HG03095 (cell line): ENCODE results near the gene BHLHA15.

Experiments used
- ATAC-seq: cut with Tn5 transposase; IDR thresholded peaks from one replicate; pipeline ENCODE4 v1.9.1; 2021; ENCODE audit warnings: moderate library complexity; ENCODE audit not compliant: unreplicated experiment

BHLHA15 gene

GRCh38 chr7:98223351-98223897, 12.2 kb downstream of the BHLHA15 start:
- ATAC-seq = no peak

DNA sequence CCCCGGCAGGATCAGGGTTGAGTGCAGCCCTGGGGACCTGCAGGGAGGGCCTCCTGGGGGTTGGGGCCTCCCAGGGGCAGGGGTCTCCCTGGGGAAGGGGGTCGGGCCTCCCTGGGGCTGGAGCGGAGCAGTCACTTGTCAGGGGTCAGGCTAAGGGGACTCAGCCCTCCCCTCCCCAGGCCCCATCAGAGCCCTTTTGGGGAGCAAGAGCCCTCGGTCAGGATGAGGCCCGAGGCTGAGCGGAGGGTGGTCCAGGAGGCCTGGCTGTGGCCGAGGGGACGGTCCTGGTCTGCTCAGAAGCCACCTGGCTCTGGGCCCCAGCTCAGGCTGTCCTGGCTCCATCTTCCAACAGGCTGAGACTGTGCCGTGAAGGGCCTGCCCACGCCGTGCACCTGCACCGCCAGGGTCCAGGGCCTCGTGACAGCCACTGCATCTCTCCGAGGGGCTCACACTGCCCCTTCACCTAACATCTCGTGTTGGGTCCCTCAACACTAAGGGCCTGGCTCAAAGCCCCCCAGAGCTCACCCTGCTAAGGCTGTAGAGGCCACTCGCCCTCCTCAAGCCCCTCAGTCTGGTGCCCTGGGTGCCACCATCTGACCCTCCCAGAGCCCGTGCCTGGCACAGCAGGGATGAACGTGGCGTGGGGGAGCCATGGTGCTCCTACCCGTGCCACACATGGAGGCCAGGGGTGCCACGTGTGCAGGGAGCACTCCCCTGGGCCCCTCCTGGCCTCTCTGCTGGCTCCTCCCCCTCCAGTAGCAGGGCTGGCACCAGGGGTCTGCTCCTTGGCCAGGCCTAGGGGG, 12.9 kb downstream of the BHLHA15 start:
- no peak for ATAC-seq

DNA sequence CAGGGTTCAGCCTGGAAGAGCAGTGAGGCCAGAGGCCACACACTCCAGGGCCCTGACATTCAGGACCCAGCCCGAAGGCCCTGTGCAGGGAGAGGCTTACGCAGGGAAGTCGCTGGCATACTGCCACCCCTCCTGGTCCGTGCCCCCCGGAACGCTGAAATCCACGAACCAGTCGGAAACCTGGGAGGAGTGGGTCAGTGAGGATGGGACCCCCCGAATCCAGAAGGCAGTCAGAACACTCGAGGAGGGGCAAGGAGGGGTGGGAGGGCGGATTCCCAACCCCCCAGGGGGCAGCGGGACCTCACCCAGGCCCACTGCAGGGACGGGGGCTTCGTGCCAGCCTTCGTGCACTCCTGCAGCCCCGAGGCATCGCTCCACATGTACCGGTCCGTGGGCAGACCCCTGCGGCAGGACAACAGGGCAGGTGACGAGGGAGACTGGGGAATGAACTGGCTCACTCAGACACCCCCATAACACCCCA, 13.5 kb downstream of the BHLHA15 start:
- no peak for ATAC-seq

DNA sequence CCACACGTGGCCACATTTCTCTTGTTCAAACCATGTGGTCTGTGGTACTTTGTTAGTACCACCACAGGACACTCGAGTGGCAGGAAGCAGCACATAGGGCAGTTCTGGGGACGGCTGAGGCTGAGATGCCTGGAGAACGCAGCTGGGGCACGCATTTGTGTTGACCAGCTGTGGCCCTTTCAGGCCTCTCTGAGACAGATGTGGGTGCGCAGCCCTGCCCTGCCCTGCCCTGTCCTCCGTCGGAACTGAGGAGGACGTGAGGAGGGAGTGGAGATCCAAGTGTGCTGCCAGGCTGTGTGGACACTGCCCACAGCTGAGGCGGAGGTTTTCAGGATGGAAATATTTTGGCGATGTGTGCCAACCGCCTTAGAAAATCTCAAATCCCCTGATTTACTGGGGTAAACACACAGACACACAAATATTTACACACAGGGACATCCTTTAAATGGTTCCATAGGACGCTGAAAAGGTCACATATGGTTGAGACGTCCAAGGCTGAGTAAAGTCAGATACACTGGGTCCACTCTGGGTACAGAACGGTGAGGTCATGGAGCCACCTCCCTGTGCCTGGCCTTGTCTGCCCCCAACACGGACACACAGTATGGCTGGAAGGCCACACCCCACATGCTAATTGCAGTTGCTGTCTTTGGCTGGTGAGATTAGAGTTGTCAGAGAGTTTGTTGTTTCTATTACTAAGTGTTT, 14.8 kb downstream of the BHLHA15 start:
- ATAC-seq = no peak

DNA sequence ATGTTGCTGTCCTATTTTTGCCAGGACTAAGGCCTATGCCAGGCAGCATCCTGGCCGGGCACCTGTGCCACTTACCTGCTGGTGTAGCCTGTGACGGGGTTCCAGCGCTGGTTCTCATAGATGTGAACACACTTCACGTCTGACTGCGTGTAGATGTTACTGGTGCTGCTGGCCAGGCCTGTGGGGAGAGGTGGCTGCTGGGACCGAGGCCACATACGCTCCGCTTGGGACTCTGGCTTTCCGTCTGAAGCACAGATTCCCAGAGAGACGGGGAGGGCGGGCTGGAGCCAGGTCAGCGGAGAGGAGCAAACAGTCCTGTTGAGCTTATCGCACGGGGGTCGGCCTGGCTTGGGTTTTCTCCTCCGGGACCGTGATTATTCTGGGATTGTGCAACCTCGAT, 16.7 kb downstream of the BHLHA15 start:
- ATAC-seq = no peak

GRCh38 chr7:98228801-98229200, 17.6 kb downstream of the BHLHA15 start:
- no peak for ATAC-seq

DNA sequence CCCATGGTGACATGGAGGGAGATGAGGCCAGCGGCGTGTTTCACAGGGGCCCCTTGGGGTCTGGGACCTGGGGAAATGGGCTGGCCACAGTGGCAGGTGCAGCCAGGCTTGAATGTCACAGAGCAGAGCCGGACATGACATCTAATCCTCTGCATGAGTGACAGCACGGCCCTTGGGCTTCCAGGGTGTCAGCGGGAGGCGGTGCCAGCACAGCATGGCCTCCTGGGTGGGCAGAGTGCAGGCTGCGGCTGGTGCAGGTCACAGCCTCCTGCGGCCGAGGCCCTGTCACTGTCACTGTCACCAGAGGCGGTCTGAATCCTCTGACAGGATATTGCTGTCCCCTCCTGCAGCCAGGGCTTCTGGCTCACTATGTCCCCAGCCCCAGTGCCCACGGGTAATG, 18.2 kb downstream of the BHLHA15 start:
- no peak for ATAC-seq

- no peak for ATAC-seq
Observed at GRCh38 chr7:98229991-98230745, 18.9 kb downstream of the BHLHA15 start.

DNA sequence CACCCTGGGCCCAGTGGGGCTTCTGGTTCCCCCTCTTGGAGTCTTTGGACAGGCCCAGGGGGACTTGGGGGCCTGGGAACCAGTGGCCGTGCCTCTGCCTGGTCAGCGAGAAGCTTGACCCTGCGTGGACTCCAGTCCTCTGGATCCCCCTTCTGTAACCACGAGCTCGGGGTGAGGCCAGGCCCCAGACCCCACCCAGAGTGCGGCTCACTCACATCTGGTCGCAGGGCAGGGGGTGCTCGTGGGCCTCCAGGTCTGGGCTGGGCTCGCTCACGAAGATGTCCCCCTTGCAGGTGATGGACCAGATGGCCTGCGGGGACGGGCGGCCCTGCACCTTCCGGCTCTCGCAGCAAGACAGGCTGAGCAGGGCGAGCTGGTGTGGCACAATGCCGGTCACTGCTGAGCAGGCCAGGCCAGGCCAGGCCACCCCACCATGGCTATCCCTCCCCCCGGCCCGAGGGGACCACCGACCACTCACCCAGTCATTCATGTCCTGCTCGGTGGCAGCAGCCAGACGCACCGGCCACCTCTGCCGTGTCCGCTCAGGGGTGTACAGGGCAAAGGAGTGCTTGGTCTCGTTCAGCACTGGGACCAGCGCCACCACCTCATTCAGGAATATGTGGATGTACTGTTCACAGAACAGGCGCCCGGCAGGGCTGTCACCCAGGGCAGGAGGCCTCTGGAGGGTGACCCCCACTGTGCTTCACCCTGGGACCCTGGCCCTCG, 19.7 kb downstream of the BHLHA15 start:
- ATAC-seq = no peak

- ATAC-seq = no peak
Observed at GRCh38 chr7:98231493-98232262, 20.4 kb downstream of the BHLHA15 start.

DNA sequence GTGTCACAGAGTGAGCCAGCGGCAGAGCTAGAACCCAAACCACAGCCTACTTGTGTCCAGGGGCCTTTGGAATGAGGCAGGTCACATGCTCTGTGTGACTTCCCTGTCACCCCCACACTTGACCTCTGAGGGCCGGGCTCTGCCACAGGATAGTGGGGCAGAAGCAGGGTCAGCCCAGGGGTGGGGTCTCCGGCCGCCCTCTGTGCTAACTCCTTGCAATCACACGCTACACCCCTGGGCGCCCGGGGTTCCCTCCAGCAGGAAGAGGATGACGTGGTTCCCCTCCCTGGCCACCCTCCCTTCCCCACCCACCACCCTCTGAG, 21.0 kb downstream of the BHLHA15 start:
- no peak for ATAC-seq

DNA sequence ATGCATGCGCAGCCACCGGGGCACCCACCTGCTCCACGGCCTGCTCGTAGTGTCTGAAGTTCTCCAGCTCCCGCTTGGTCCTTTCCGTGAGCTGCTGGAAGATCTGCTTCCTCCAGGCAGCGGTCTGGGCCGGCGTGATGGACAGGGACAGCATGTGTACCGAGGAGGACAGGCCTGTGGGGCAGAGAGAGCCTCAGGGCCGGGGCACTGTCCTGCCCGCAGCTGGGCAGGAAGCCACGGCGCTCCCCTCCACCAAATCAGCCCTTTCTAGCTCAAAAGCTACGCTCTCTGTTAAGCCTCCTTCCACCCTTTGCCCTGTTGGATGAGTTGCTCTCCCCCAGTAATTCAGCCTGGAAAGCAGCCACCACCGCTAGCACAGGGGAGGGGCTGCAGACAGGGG, 21.6 kb downstream of the BHLHA15 start:
- ATAC-seq = no peak

GRCh38 chr7:98233219-98234070, 22.2 kb downstream of the BHLHA15 start:
- ATAC-seq = no peak

DNA sequence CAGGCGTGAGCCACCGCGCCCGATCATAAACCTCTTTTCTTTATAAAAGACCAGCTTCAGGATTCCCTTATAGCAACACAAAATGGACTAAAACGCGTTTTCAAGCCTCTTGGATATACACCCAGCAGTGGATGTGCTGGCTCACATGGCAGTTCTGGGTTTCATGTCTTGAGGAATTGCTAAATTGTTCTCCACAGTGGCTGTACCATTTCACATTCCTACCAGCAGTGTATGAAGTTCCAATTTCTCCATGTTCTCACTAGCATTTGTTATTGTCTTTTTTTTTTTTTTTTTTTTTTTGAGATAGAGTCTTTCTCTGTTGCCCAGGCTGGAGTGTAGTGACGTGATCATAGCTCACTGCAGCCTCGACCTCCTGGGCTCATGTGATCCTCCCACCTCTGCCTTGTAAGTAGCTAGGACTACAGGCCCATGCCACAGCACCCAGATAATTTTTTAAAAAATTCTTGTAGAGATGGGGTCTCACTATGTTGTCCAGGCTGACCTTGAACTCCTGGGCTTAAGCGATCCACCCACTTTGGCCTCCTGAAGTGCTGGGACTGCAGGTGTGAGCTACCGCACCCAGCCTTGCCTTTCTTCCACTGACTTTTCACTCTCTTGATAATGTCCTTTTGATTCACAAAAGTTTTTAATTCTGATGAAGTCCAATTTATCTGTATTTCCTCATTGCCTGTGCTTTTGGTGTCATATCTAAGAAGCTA, 23.3 kb downstream of the BHLHA15 start:
- no peak for ATAC-seq

GRCh38 chr7:98235901-98236300, 24.7 kb downstream of the BHLHA15 start:
- no peak for ATAC-seq

DNA sequence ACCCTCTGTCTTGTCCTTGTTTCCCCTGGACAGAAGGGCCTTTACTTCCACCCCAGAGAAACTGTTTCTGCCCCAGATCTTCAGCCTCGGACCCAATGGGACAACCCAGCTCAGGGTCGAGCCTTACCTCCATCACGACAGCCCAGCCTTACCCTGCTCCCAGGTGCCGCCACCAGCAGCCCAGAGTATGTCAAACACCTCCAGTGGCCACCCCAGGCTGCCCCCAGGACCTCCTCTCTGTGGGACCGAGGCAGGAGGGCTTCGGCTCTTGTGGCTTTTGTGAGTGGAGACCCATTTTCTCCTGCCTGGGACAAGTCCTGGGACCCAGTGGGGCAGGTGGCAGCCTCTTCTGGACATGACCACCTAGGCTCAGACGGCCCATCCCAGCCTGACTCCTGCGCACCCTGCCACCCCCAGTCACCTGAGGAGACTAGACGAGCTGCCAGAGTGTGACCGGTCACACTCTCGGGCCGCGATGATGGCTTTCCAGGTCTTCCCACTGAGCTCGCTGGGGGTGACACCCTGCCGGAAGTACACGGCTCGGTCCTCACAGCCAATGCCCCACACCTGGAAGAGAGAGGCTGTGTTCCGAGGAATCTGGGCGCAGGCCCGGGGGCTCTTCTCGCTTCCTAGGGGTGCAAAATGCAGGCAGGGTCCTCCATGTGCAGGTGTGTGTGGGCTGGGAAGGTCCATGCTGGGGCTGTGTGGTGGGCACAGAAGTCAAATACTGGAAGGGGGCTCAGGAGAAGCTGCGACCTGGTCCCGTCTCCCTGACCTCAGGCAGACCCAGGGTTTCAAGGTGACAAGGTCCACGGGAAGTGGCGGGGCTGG, 25.3 kb downstream of the BHLHA15 start:
- ATAC-seq = no peak

DNA sequence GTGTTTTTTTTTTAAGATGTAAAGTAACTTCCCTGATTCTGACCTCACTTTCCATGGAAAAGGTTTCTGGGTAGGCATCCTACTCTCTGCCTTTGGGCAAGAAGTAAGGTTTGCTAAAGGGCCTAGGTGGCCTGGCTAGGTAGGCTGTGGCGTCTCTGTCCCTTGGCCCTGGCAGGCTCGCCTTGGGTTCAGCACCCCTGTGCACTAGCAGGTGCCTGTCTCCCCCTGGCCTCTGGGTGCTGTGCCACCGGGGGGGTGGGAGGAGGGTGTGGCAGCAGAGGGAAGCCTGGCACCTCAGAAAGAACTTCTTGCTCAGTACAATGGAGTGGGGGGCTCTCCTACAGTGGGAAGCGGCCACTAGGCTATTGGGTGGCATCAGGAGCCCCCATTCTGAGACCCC, 26.8 kb downstream of the BHLHA15 start:
- ATAC-seq = no peak

- no peak for ATAC-seq
Observed at GRCh38 chr7:98238976-98239375, 27.7 kb downstream of the BHLHA15 start.
